NCI-H1436 (cell line): Measurements from ENCODE around the gene C4BPB.
"Not testable (repeated sequence)": the region's sequence is repeated elsewhere in the genome, so short reads cannot be mapped to it uniquely, and the experiment has no call there.

Experiments used
- DNase-seq: peaks from one replicate; lab custom pipeline; 2025; lab: John Stamatoyannopoulos, UW

The C4BPB gene

GRCh38 chr1:207088701-207089626 is at the start of gene C4BPB:
TSS of gene C4BPB (plus strand) at chr1:207088860. CDS start at chr1:207089532, 672 bp downstream.
- DNase-seq = no peak

- no peak for DNase-seq
Measured at GRCh38 chr1:207039380-207040180, 49.1 kb upstream of the C4BPB start.

GRCh38 chr1:207040181-207040533 is 48.5 kb upstream of the C4BPB start:
- no peak for DNase-seq

GRCh38 chr1:207041397-207041796 is 47.3 kb upstream of the C4BPB start:
- DNase-seq = not testable (repeated sequence)

- no peak for DNase-seq
Measured at GRCh38 chr1:207045453-207045852, 43.2 kb upstream of the C4BPB start.

- no peak for DNase-seq
Measured at GRCh38 chr1:207047505-207047904, 41.2 kb upstream of the C4BPB start.

- no peak for DNase-seq
Measured at GRCh38 chr1:207048041-207048440, 40.6 kb upstream of the C4BPB start.

- no peak for DNase-seq
Measured at GRCh38 chr1:207049054-207049453, 39.6 kb upstream of the C4BPB start.

GRCh38 chr1:207049514-207049913 is 39.1 kb upstream of the C4BPB start:
- no peak for DNase-seq

GRCh38 chr1:207049974-207050391 is 38.7 kb upstream of the C4BPB start:
- peak; percentile 42 for DNase-seq

GRCh38 chr1:207050480-207051190 is 38.0 kb upstream of the C4BPB start:
- peak; percentile 95 for DNase-seq

GRCh38 chr1:207051191-207051943 is 37.3 kb upstream of the C4BPB start, which contains the start of gene YOD1:
TSS of gene YOD1 (minus strand) at chr1:207051208. CDS start at chr1:207051030, 178 bp downstream.
- DNase-seq = peak; percentile 16

GRCh38 chr1:207052911-207053769 is 35.5 kb upstream of the C4BPB start, which contains the start of gene PFKFB2:
TSS of gene PFKFB2 (plus strand) at chr1:207053275. CDS start at chr1:207054718, 1,443 bp downstream.
- peak; percentile 100 for DNase-seq

GRCh38 chr1:207054491-207054890 is 34.2 kb upstream of the C4BPB start:
- DNase-seq = no peak

- no peak for DNase-seq
Measured at GRCh38 chr1:207055386-207056001, 33.2 kb upstream of the C4BPB start.

- no peak for DNase-seq
Measured at GRCh38 chr1:207056673-207057072, 32.0 kb upstream of the C4BPB start.

- DNase-seq = no peak
Measured at GRCh38 chr1:207058252-207058651, 30.4 kb upstream of the C4BPB start.

GRCh38 chr1:207058878-207059867 is 29.5 kb upstream of the C4BPB start:
- DNase-seq = peak; percentile 86

- no peak for DNase-seq
Measured at GRCh38 chr1:207059881-207060280, 28.8 kb upstream of the C4BPB start.
